Motor neuron (in vitro differentiated cells): Measurements from ENCODE around the gene FAM3C. TPM values are rescaled to one million over a fixed set of nuclear protein-coding genes. Genes with fewer than 3 reads are reported as not detected.

ENCODE experiments used
- ATAC-seq, 8 experiments: fragments of 200-7000 bp; cut with Tn5 transposase; replicated peaks in 6 of 8; 2 replicates each; pipeline ENCODE4 v1.8.0; 2021; ENCODE audit warnings: mild to moderate bottlenecking in 8 of 8, moderate library complexity in 8 of 8
- H3K27ac ChIP-seq, 2 donors: fragments of 250-450 bp; sonication (Bioruptor Pico); 2 replicates each; pipeline ENCODE4 v1.9.0; 2021; ENCODE audit warnings: antibody characterized with exemption in 2 of 2, mild to moderate bottlenecking in 2 of 2, moderate library complexity in 1 of 2
- H3K4me1 ChIP-seq, 2 donors: fragments of 250-450 bp; sonication (Bioruptor Pico); replicated peaks in 1 of 2; 2 replicates each; pipeline ENCODE4 v1.6.1; 2021; ENCODE audit warnings: antibody characterized with exemption in 2 of 2, mild to moderate bottlenecking in 2 of 2, moderate library complexity in 1 of 2
- H3K4me3 ChIP-seq, 5 donors: fragments of 250-450 bp; sonication (Bioruptor Pico); 2 replicates each; pipeline ENCODE4 v1.9.0; 2021; ENCODE audit warnings: antibody characterized with exemption in 5 of 5, mild to moderate bottlenecking in 5 of 5, moderate library complexity in 4 of 5
- WGBS, 10 experiments: fragments of 450-650 bp; shearing (Covaris generic); methylation state at CpG; one replicate each; pipeline ENCODE4 v1.0.0; 2022; 5-methylcytosine and 5-hydroxymethylcytosine counted together
- in situ Hi-C, 9 experiments: fragments of 400-800 bp; cut with MboI; loops; one replicate each; pipeline ENCODE4 v1.15.0; 2021; ENCODE audit warnings: low sequenced_read_pairs in 9 of 9, low pct_unique_long_range_greater_than_20kb in 2 of 9; ENCODE audit not compliant: unreplicated experiment in 9 of 9
- total RNA-seq, 8 experiments: library from RNA; unstranded; fragments of 300-600 nt; gene quantifications; 2 replicates each; pipeline versions ENCODE4 v1.2.3 to v1.2.4, GENCODE V29; 2022

Gene FAM3C
- total RNA-seq, 8 experiments from 2014 or later = 29.8 to 136 (median 35.9) TPM

DNA sequence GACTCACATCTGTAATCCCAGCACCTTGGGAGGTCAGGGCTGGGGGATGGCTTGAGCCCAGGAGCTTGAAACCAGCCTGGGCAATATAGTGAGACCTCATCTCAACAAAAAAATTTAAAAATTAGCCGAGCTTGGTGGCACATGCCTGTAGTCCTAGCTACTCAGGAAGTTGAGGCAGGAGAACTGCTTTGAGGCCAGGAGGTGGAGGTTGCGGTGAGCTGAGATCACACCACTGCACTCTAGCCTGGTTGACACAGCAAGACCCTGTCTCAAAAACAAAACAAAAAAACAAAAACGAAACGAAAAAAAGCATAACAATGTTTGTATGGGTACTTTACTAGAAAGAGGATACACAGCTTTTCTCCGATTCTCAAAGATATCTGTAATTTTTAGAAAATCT, 35.5 kb downstream of the FAM3C start:
- in situ Hi-C loops = loop anchor here in 5 of 9 experiments (10.0 to 25.0 kb wide), 4 partner anchors 177 to 634 kb away; no protein-coding TSS in a partner anchor
- ATAC-seq = peak in 2 of 8 experiments; percentile 34 to 60
- no peak overlapping the region for H3K4me3 ChIP-seq
- WGBS, 10 experiments = 64 to 96% (median 83%) methylated on average over 2 to 5 of the region's 5 CpGs; no CpG with 5 or more reads in 1 of the 10 experiments
- no peaks in the 10 kb centered on the region for H3K4me1 ChIP-seq
- no peak overlapping the region for H3K27ac ChIP-seq

DNA sequence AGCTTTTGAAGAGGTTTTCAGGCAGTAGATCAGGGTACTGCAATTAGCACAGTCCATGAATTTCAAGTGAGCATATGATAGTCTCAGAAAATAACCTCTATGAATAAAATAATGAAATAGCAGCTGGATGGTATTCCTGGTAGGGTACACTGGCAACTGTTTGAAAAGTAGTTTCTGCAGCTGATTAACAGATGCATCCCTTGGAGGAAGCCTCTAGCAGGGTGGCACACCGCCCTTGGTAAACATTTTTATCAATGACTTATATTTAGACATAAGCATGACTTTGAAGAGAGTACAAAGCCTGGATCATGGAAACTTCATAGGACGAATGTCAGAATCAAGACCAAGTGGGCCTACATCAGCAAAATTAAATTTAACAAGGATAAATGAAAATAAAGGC, 40.5 kb downstream of the FAM3C start:
- ATAC-seq = peak in 1 of 8 experiments; percentile 91
- in situ Hi-C loops = loop anchor here in 4 of 9 experiments (25.0 kb wide), 2 partner anchors 182 to 632 kb away; no protein-coding TSS in a partner anchor
- WGBS, 10 experiments = 54 to 100% (median 94%) methylated on average over 1 to 2 of the region's 2 CpGs; no CpG with 5 or more reads in 1 of the 10 experiments
- Histone ChIP-seq H3K27ac (no peak overlapping the region), H3K4me1 (no peaks in the 10 kb centered on the region), H3K4me3 (no peak overlapping the region)

DNA sequence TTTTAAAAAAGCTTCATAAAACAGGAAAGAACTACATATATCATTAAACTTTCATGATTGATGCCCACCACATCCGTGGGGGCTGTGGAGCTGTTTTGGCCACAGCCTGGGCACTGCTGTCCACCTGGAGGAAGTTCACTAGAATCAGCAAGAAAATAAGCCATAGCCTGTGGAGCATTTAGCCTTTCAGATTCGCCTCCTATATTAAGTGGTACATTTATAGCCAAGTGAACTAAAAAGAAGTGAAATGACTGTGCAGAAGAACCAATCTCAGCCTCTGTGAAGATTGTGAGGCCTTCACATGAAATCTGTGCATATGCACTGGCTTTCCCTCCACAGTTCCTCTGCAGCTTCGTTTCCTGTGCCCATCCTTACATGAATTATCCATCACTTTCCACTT, 43.8 kb downstream of the FAM3C start:
- in situ Hi-C loops = loop anchor here in 4 of 9 experiments (25.0 kb wide), 2 partner anchors 185 to 635 kb away; no protein-coding TSS in a partner anchor
- Histone ChIP-seq H3K4me3 (no peak overlapping the region), H3K4me1 (no peaks in the 10 kb centered on the region), H3K27ac (no peak overlapping the region)
- no peak for ATAC-seq
- WGBS, 10 experiments = 67 to 96% (median 82%) methylated on average over 1 to 3 of the region's 3 CpGs; no CpG with 5 or more reads in 2 of the 10 experiments

DNA sequence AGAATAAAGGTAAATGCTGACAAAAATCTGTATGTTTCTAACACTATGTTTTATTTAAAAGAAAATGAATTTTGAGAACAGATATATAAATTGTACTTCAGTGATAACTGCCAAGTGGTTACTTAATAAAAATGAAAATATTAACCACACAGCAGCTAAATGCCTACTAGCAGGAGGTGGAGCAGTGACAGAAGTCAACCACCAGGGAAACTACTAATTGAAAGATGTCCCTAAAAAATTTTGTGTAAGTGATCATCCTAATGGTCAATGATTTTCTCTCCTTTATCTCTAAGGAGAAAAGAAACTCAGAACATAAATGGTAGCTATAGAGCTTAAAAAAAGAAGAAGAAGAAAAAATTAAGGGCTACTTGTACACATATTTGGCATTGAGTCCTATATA, 44.4 kb downstream of the FAM3C start:
- in situ Hi-C loops = loop anchor here in 4 of 9 experiments (25.0 kb wide), 2 partner anchors 186 to 636 kb away; no protein-coding TSS in a partner anchor
- Histone ChIP-seq H3K4me1 (no peaks in the 10 kb centered on the region), H3K27ac (no peak overlapping the region), H3K4me3 (no peak overlapping the region)
- ATAC-seq = no peak

DNA sequence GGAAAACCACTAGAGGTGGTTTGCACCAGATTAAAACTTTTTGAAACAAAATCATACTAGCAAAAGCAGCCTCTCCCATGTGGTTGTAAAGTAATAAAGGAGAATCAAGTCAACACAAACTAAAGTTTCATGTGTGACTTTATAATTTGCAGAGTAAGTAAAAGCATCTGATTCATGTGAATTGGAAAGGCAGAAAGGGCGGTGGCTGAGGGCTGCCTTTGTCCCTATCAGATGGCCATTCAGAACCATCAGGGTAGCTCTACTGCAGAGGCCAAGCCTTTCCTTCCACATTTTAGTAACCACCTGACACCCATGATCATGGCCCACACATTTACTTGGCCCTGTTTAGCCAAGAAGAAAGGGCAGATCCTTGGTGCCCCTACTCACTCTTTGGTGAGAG, 51.6 kb downstream of the FAM3C start:
- Histone ChIP-seq H3K4me1 (no peaks in the 10 kb centered on the region), H3K4me3 (no peak overlapping the region), H3K27ac (no peak overlapping the region)
- 67 to 100% (median 94%) methylated on average over 1 of the region's 1 CpG; no CpG with 5 or more reads in 4 of the 10 experiments for WGBS, 10 experiments
- in situ Hi-C loops = loop anchor here in 2 of 9 experiments (25.0 kb wide), 2 partner anchors 207 to 357 kb away; partner anchors contain the start of gene CPED1 (in 1 of the 2)
- peak in 2 of 8 experiments; percentile 7 to 42 for ATAC-seq

DNA sequence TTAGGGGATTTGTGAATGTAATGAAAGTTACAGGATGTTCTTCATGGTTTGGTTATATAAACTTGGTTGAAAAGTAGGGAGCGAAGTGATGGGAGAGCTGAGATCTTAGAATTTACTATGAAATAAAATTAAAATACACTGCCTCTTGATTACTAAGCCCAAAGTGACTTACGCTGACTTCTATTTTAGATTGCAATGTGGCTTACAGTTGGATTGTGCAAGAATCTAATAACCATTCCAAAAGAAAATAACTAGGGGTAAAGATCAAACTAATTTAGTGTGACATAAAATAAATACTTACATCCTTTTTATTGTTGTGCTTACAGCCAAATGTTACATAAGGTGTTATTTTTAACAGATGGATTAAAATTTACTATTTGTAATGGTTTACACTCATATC, 52.0 kb downstream of the FAM3C start:
- in situ Hi-C loops = loop anchor here in 2 of 9 experiments (25.0 kb wide), 2 partner anchors 207 to 357 kb away; partner anchors contain the start of gene CPED1 (in 1 of the 2)
- H3K4me3 ChIP-seq = no peak overlapping the region
- ATAC-seq = no peak
- 83 to 100% (median 97%) methylated on average over 1 to 2 of the region's 2 CpGs; no CpG with 5 or more reads in 1 of the 10 experiments for WGBS, 10 experiments
- no peaks in the 10 kb centered on the region for H3K4me1 ChIP-seq
- no peak overlapping the region for H3K27ac ChIP-seq

DNA sequence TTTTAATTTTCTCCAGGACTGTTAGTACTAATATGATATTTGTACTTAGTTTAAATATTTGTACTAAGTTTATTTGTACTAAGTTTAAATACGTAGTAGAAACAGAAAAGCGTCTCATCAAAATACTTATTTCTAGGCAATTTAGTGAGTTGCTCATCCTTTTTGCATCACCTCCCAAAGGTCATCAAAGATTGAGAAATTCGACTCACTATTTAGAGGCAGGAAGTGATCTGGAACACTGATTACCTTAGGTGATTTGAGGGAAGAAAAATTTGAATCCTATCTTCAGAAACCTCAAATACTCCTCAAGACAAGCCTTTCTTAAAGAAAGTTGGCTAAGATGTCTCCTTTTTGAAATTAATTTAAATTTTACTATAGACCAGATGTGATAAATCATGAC, 52.8 kb downstream of the FAM3C start:
- H3K4me1 ChIP-seq = no peaks in the 10 kb centered on the region
- WGBS, 10 experiments = 47 to 100% (median 94%) methylated on average over 2 to 3 of the region's 3 CpGs
- in situ Hi-C loops = loop anchor here in 2 of 9 experiments (25.0 kb wide), 2 partner anchors 206 to 356 kb away; partner anchors contain the start of gene CPED1 (in 1 of the 2)

DNA sequence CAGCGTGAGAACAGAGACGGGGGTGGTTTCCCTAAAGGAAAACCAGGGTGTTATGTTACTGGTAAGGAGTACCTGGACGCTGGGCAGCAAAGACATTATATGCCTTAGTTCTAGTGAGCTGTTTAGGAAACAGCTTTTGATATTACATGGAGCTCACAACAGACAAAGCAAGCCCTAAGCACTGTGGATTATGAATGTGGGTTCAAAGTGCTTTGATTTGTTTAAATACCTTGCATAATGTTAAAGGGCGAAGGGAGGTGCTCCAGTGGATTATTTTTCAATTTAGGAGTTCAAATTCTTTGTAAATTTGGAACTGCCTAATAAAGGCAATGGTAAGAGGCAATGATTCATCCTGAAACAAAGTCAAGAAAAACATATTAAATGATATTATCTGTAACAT, 53.5 kb downstream of the FAM3C start:
- Histone ChIP-seq H3K4me1 (no peaks in the 10 kb centered on the region), H3K27ac (no peak overlapping the region), H3K4me3 (no peak overlapping the region)
- in situ Hi-C loops = loop anchor here in 2 of 9 experiments (25.0 kb wide), 2 partner anchors 205 to 355 kb away; partner anchors contain the start of gene CPED1 (in 1 of the 2)
- WGBS, 10 experiments = 43 to 100% (median 91%) methylated on average over 1 to 3 of the region's 4 CpGs
- ATAC-seq = peak in 1 of 8 experiments; percentile 9

More for the DNA sequence above, 52.8 kb downstream of the FAM3C start:
- no peak for ATAC-seq
- no peak overlapping the region for H3K4me3 ChIP-seq
- no peak overlapping the region for H3K27ac ChIP-seq

DNA sequence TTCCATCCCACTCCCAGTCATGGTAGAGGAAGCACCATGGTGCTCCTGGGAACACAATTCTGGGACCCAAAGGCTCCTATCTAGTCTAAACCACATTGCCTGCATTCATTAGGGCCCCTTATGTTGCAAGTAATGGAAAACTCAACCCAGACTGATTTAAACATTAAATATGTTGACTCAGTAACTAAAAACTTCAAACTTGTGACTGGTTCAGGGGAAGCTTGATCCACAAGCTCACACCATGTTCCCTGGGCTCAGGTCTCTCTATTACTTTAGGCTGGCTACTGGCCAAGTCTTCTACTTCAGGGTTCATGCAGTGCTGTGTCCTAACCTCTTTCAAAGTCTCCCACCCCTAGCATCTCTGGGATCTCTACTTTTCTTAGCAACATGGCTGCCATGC, 54.2 kb downstream of the FAM3C start:
- in situ Hi-C loops = loop anchor here in 2 of 9 experiments (25.0 kb wide), 2 partner anchors 205 to 355 kb away; partner anchors contain the start of gene CPED1 (in 1 of the 2)
- no peak overlapping the region for H3K27ac ChIP-seq
- ATAC-seq = peak in 1 of 8 experiments; percentile 8
- H3K4me1 ChIP-seq = no peaks in the 10 kb centered on the region
- H3K4me3 ChIP-seq = no peak overlapping the region

DNA sequence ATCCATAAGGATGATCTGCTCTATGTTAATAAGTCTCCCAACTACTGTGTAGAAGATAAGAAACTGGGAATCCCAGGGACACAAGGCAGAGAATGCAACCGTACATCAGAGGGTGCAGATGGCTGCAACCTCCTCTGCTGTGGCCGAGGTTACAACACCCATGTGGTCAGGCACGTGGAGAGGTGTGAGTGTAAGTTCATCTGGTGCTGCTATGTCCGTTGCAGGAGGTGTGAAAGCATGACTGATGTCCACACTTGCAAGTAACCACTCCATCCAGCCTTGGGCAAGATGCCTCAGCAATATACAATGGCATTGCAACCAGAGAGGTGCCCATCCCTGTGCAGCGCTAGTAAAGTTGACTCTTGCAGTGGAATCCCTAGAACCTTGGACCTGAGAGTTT, 57.0 kb downstream of the FAM3C start:
- WGBS, 10 experiments = 80 to 100% (median 93%) methylated on average over 1 to 4 of the region's 5 CpGs; no CpG with 5 or more reads in 5 of the 10 experiments
- in situ Hi-C loops = loop anchor here in 2 of 9 experiments (25.0 kb wide), 2 partner anchors 202 to 352 kb away; partner anchors contain the start of gene CPED1 (in 1 of the 2)
- Histone ChIP-seq H3K4me3 (no peak overlapping the region), H3K27ac (no peak overlapping the region), H3K4me1 (no peaks in the 10 kb centered on the region)
- peak in 1 of 8 experiments; percentile 24 for ATAC-seq

DNA sequence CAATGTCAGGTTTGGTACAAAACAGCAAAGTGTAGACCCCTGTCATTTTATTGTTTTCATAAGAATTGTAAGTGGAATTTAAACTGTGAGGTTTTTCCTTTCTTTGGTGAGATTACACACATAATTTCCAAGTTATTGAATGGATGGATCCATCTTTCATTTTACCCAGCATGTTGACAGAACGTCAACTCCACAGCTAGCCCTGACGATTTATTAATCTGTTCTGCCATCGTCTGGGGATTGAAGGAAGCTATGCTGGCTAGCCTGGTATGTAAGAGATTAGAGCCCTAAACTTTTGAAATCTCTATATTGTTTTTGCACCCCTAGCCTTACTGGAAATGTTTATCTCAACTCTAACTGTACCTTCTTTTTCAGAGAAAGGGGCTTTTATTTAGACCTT, 58.7 kb downstream of the FAM3C start:
- ATAC-seq = peak in 5 of 8 experiments; percentile 26 to 82 (median 45)
- WGBS, 10 experiments = 0 to 80% (median 43%) methylated on average over 1 to 3 of the region's 3 CpGs; no CpG with 5 or more reads in 1 of the 10 experiments
- in situ Hi-C loops = loop anchor here in 2 of 9 experiments (25.0 kb wide), 2 partner anchors 200 to 350 kb away; partner anchors contain the start of gene CPED1 (in 1 of the 2)
- H3K27ac ChIP-seq = no peak overlapping the region
- no peaks in the 10 kb centered on the region for H3K4me1 ChIP-seq
- H3K4me3 ChIP-seq = no peak overlapping the region

DNA sequence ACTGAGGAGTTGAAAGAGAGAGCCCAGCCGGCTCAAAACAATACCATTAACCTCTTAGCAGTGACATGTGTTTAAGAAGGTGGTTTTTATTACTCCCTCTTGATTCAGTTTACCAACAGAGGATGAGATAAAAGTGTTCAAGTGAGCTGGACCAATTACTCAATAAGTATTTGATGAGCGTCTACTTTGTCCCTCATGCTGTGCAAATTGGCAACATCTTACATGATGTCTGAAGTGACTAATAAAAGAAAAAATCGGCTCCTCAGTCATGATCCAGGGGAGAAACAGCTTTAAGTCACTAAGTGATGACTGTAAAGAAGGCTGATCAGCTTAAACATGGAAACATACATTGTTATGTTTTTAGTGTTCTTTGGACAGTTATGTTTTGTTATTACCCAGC, 59.5 kb downstream of the FAM3C start:
- H3K4me1 ChIP-seq = peaks cover 0 to 2% of the 10 kb centered on the region in 2 donors
- ATAC-seq = no peak
- 38 to 100% (median 69%) methylated on average over 1 to 3 of the region's 3 CpGs for whole genome bisulfite sequencing, 10 experiments

DNA sequence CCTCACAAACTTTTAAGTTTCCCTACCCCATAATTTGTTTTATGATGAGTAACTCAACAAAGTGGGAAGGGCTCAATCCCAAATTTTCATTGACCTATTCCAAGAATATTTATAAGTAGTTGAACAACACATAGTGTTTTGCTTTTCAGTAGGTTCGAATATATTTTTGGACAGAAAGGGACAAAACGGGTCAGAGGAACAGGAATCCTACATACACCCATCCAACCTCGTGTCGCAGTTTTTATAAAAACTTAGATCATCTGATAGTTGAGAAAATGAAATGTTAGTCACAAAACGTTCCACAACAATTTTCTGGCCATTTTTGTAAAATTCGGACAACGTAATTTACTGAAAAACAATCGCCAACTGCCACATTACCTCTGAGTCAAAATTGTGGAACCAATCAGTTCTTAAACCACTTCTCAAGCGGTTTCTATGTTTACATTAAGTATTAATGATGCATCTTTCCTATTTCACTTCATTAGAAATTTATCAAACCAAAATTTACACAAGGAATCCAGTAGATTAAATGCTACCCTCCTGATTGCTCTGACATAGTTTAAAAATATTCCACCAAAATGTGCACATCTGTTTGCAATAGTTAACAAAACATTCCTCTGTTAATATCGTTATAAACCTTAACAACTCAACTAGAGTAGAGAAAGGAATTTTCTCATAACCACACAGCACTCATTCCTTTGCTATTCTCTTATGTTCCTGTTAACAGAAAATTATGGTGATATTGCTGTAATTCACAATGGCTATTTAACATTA, 61.0 kb downstream of the FAM3C start:
- WGBS, 10 experiments = 47 to 96% (median 76%) methylated on average over 3 to 10 of the region's 10 CpGs; no CpG with 5 or more reads in 1 of the 10 experiments
- in situ Hi-C loops = loop anchor here in 2 of 9 experiments (25.0 kb wide), 2 partner anchors 198 to 348 kb away; partner anchors contain the start of gene CPED1 (in 1 of the 2)
- no peak overlapping the region for H3K4me3 ChIP-seq
- peaks cover 0 to 6% of the 10 kb centered on the region in 2 donors for H3K4me1 ChIP-seq
- ATAC-seq = no peak
- H3K27ac ChIP-seq = no peak overlapping the region

More for the DNA sequence above, 59.5 kb downstream of the FAM3C start:
- Histone ChIP-seq H3K27ac (no peak overlapping the region), H3K4me3 (no peak overlapping the region)
- in situ Hi-C loops = loop anchor here in 2 of 9 experiments (25.0 kb wide), 2 partner anchors 199 to 349 kb away; partner anchors contain the start of gene CPED1 (in 1 of the 2)
